ENCODE measurements around the gene ITGA8. TPM values are rescaled to one million over a fixed set of nuclear protein-coding genes. Genes with fewer than 3 reads are reported as not detected.

Gene ITGA8
- total and polyA plus RNA-seq, 7 donors = 0.47 to 5.0 (median 1.4) TPM

GRCh38 chr10:15601819-15602218 lies 117.9 kb downstream of the ITGA8 start:
- intact Hi-C loops (cut with DNase I) = no loop called here
- Histone ChIP-seq H3K4me3 (no peak overlapping the region), H3K27ac (no peak overlapping the region), H3K27me3 (ENCODE audit: insufficient read depth in 3 of 3, low read length in 2 of 3) (no peaks in the 10 kb centered on the region), H3K9me3 (no peaks in the 10 kb centered on the region), H3K36me3 (ENCODE audit: insufficient read depth in 1 of 2, low read depth in 1 of 2) (no peaks in the 10 kb centered on the region), H3K4me1 (no peaks in the 10 kb centered on the region)
- no peak for ATAC-seq
- TF ChIP-seq CTCF (IDR thresholded peaks at IDR 0.05) = no peak
- WGBS, 3 donors = 42 to 64% (median 47%) methylated on average over 1 of the region's 1 CpG
- DNase-seq = no peak

GRCh38 chr10:15595260-15595659 lies 124.5 kb downstream of the ITGA8 start:
- Histone ChIP-seq H3K27ac (no peak overlapping the region), H3K36me3 (ENCODE audit: insufficient read depth in 1 of 2, low read depth in 1 of 2) (no peaks in the 10 kb centered on the region), H3K9me3 (no peaks in the 10 kb centered on the region), H3K4me3 (no peak overlapping the region), H3K4me1 (no peaks in the 10 kb centered on the region), H3K27me3 (ENCODE audit: insufficient read depth in 3 of 3, low read length in 2 of 3) (no peaks in the 10 kb centered on the region)
- no peak for DNase-seq
- ATAC-seq = no peak
- intact Hi-C loops (cut with DNase I) = no loop called here
- no peak for TF ChIP-seq CTCF (IDR thresholded peaks at IDR 0.05)

- 92% methylated on average over 4 of the region's 4 CpGs for WGBS, 3 donors
- Histone ChIP-seq H3K4me3 (no peak overlapping the region), H3K27ac (no peak overlapping the region), H3K36me3 (ENCODE audit: insufficient read depth in 1 of 2, low read depth in 1 of 2) (no peaks in the 10 kb centered on the region), H3K9me3 (no peaks in the 10 kb centered on the region), H3K27me3 (ENCODE audit: insufficient read depth in 3 of 3, low read length in 2 of 3) (no peaks in the 10 kb centered on the region), H3K4me1 (no peaks in the 10 kb centered on the region)
- intact Hi-C loops (cut with DNase I) = no loop called here
- TF ChIP-seq CTCF (IDR thresholded peaks at IDR 0.05) = no peak
- no peak for DNase-seq
- ATAC-seq = no peak
Measured at GRCh38 chr10:15591937-15592336, 127.8 kb downstream of the ITGA8 start.

- H3K27ac ChIP-seq = no peak overlapping the region
- H3K36me3 ChIP-seq (ENCODE audit: insufficient read depth in 1 of 2, low read depth in 1 of 2) = no peaks in the 10 kb centered on the region
- intact Hi-C loops (cut with DNase I) = no loop called here
- TF ChIP-seq CTCF (IDR thresholded peaks at IDR 0.05) = no peak
- no peak overlapping the region for H3K4me3 ChIP-seq
- H3K27me3 ChIP-seq (ENCODE audit: insufficient read depth in 3 of 3, low read length in 2 of 3) = no peaks in the 10 kb centered on the region
- ATAC-seq (no peak), DNase-seq (no peak)
- no peaks in the 10 kb centered on the region for H3K4me1 ChIP-seq
- WGBS, 3 donors = 95 to 100% (median 98%) methylated on average over 2 of the region's 2 CpGs
- H3K9me3 ChIP-seq = no peaks in the 10 kb centered on the region
Measured at GRCh38 chr10:15591431-15591830, 128.3 kb downstream of the ITGA8 start.
